Nephron progenitor cell (in vitro differentiated cells): Measurements from ENCODE around the gene TMEM140.

Source experiments
- DNase-seq: peaks from one replicate; pipeline ENCODE4 v3.0.0; 2021
- H3K27ac Mint-ChIP-seq: 2 replicates; pipeline ENCODE4 v1.8.0; 2021; ENCODE audit warnings: mild to moderate bottlenecking, moderate library complexity, mixed read lengths
- H3K27me3 Mint-ChIP-seq: 2 replicates; pipeline ENCODE4 v1.8.0; 2021; ENCODE audit warnings: mild to moderate bottlenecking, low read depth, mixed read lengths; ENCODE audit not compliant: poor library complexity
- H3K36me3 Mint-ChIP-seq: 2 replicates; pipeline ENCODE4 v1.8.0; 2021; ENCODE audit warnings: low read depth, mixed read lengths
- H3K4me1 Mint-ChIP-seq: 2 replicates; pipeline ENCODE4 v1.8.0; 2021; ENCODE audit warnings: mixed read lengths
- H3K4me3 Mint-ChIP-seq: 2 replicates; pipeline ENCODE4 v1.8.0; 2021; ENCODE audit warnings: mild to moderate bottlenecking, moderate library complexity, mixed read lengths
- H3K9me3 Mint-ChIP-seq: 2 replicates; pipeline ENCODE4 v1.8.0; 2021; ENCODE audit warnings: mild to moderate bottlenecking, moderate library complexity, mixed read lengths
- TF ChIP-seq, protein P1 (sequence below): fragments of 200-600 bp; sonication (generic); IDR thresholded peaks from 2 replicates; pipeline ENCODE4 v1.5.0; 2021; ENCODE audit warnings: antibody characterized with exemption

TMEM140 gene

DNA sequence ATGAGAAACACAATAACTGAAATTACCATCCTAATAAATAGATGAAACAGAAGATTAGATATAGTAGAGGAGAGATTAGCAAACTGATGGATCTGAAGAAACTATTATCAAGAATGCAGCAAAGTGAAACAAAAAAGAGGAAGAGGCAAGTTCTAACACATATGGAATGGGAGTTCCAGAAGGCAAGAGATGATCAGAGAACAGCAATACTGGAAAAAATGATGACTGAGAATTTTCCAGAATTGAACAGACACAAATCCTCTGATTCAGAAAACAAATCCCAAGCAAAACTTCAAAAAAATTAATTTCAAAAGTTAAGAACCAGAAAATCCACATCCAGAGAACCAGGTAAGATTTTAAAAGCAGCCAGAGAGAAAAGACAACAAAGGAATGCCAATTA lies 42.8 kb downstream of the TMEM140 start:
- Mint-ChIP-seq H3K9me3 (no peaks in the 10 kb centered on the region), H3K27ac (no peak overlapping the region), H3K4me3 (no peak overlapping the region), H3K4me1 (peaks cover 5% of the 10 kb centered on the region), H3K36me3 (peaks cover 61% of the 10 kb centered on the region), H3K27me3 (no peaks in the 10 kb centered on the region)
- TF ChIP-seq, protein P1, sequence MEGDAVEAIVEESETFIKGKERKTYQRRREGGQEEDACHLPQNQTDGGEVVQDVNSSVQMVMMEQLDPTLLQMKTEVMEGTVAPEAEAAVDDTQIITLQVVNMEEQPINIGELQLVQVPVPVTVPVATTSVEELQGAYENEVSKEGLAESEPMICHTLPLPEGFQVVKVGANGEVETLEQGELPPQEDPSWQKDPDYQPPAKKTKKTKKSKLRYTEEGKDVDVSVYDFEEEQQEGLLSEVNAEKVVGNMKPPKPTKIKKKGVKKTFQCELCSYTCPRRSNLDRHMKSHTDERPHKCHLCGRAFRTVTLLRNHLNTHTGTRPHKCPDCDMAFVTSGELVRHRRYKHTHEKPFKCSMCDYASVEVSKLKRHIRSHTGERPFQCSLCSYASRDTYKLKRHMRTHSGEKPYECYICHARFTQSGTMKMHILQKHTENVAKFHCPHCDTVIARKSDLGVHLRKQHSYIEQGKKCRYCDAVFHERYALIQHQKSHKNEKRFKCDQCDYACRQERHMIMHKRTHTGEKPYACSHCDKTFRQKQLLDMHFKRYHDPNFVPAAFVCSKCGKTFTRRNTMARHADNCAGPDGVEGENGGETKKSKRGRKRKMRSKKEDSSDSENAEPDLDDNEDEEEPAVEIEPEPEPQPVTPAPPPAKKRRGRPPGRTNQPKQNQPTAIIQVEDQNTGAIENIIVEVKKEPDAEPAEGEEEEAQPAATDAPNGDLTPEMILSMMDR, result no peak
- DNase-seq, result no peak

DNA sequence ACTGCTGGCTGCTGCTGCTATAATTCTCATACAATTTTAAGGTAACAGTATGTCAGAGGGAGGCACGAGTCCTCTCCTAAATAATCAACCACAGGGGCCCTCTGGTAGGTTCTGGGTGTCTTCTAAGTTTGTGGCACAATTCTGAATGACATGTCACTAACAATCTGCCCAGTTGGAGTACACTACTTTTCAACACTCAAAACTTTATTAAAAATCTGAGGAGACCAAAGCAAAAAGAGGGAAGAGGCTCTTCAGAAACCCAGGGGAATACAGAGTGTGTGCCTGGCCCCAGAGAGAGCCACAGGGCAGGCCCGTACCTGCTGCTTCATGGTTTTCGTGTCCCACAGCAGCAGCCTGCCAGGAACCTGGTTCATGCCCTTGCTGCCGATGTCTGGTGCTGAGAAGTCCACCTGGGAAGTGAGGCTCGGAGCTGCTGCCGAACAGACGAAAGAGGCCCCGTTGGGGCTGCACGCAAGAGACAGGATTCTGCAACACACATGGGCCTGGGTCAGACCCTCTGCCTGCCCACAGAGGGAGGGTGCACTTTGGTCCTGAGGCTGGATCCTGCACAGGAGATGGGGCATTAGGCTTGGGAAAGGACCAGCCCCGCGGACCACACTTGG lies 45.2 kb downstream of the TMEM140 start:
- peaks cover 5% of the 10 kb centered on the region for H3K4me1 Mint-ChIP-seq
- H3K27ac Mint-ChIP-seq, result peak overlapping the region; percentile 37
- peaks cover 51% of the 10 kb centered on the region for H3K36me3 Mint-ChIP-seq
- H3K27me3 Mint-ChIP-seq, result no peaks in the 10 kb centered on the region
- no peak for DNase-seq
- H3K9me3 Mint-ChIP-seq, result no peaks in the 10 kb centered on the region
- no peak overlapping the region for H3K4me3 Mint-ChIP-seq
- TF ChIP-seq, protein P1, result no peak

DNA sequence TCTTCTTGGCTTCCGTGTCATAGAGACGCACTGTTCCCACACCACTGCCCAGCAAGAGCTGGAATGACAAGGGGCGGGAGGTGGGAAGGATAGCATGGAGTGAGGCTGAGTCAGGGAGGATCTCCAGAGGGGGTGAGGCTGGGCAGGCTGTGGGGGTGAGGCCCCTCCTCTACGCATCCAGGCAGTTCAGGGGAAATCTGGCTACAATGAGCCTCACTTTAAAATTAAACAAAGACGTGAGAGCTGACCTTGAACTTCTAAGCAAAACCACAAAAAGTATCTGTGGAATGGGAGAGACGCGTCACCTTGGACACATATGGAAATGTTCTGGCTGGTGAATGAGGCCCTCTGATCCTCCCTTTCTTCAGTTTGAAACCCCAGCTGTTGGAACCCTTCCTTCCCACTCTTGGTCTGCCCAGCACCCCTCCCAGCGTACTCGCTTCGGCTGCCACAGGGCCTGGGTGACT lies 45.8 kb downstream of the TMEM140 start:
- Mint-ChIP-seq H3K9me3 (no peaks in the 10 kb centered on the region), H3K36me3 (peaks cover 51% of the 10 kb centered on the region), H3K27me3 (no peaks in the 10 kb centered on the region), H3K4me1 (peaks cover 5% of the 10 kb centered on the region), H3K27ac (peak overlapping the region; percentile 30), H3K4me3 (no peak overlapping the region)
- TF ChIP-seq, protein P1, result no peak
- no peak for DNase-seq

DNA sequence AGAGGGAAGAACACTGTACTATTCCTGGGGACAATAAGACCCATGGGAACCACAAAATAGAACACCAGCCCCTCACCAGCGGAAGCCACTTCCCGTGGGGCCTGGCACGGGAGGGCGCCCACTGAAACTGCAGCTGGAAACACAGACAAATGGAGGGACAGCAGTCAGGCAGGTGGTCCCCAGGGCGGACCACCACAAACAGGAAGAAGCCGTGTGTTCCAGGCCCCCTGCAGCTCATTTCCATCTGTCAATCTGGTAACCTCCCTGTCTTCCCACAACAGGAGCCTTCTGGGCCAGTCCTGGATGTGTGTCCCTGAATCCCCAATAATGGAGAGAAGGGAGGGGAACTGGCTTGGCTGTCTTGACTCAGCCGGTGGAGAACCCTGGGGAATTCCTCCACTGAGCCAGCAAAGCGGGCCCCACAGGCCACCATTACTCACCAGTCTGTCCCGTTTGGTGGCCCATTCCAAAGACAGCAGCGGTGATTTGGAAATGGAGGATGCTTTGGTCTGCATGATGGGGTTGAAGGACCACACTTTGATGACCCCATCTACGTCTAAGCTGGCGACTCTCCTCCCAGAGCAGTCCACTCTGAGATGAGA lies 46.7 kb downstream of the TMEM140 start:
- no peak overlapping the region for H3K27ac Mint-ChIP-seq
- H3K27me3 Mint-ChIP-seq, result no peaks in the 10 kb centered on the region
- no peak for DNase-seq
- peaks cover 59% of the 10 kb centered on the region for H3K36me3 Mint-ChIP-seq
- peaks cover 11% of the 10 kb centered on the region for H3K4me1 Mint-ChIP-seq
- no peak overlapping the region for H3K4me3 Mint-ChIP-seq
- TF ChIP-seq, protein P1, result no peak
- no peaks in the 10 kb centered on the region for H3K9me3 Mint-ChIP-seq

DNA sequence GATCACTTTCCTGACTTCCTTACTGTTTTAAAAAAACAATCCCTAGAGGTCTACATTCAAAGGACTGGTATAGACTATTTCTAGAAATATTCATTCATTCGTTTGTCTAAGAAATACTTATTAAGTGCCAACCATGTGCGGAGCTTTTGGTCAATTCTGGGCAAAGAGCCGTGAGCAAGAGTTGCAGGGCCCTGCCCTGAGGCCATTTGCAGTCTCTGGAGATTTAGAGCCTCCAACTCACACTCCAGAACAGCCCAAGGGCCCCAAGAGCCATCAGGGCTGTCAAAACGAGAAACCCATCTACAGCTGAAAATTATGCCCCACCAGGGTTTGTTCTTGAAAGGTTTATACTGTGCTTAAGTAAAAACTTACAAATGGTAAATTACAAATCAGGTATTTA lies 47.3 kb downstream of the TMEM140 start:
- Mint-ChIP-seq H3K27ac (no peak overlapping the region), H3K27me3 (no peaks in the 10 kb centered on the region), H3K36me3 (peaks cover 60% of the 10 kb centered on the region), H3K4me1 (peaks cover 14% of the 10 kb centered on the region), H3K4me3 (no peak overlapping the region), H3K9me3 (no peaks in the 10 kb centered on the region)
- TF ChIP-seq, protein P1, result no peak
- DNase-seq, result no peak
